Ishikawa (cell line): ENCODE data around the gene ATAD3B.

Experiments used
- CEBPB ChIP-seq: IDR thresholded peaks from 2 replicates; pipeline ENCODE4 v1.6.1; 2012
- EP300 ChIP-seq: IDR thresholded peaks from 2 replicates; pipeline ENCODE4 v1.6.1; 2012; ENCODE audit warnings: borderline replicate concordance
- RAD21 ChIP-seq: IDR thresholded peaks from 2 replicates; pipeline ENCODE4 v1.6.1; 2012; ENCODE audit warnings: low read depth
- TAF1 ChIP-seq: IDR thresholded peaks from 2 replicates; pipeline ENCODE4 v1.6.1; 2012; ENCODE audit warnings: low read depth, mild to moderate bottlenecking
- TEAD4 ChIP-seq: IDR thresholded peaks from 2 replicates; pipeline ENCODE4 v1.6.1; 2012
- ZBTB7A ChIP-seq: IDR thresholded peaks from 2 replicates; pipeline ENCODE4 v1.6.1; 2012; ENCODE audit warnings: low read depth
- TF ChIP-seq, protein P1 (sequence below): IDR thresholded peaks from 2 replicates; pipeline ENCODE4 v1.6.1; 2012; ENCODE audit warnings: low read depth, mild to moderate bottlenecking
- TF ChIP-seq, protein P2 (sequence below): IDR thresholded peaks from 2 replicates; pipeline ENCODE4 v1.6.1; 2012

DNA sequence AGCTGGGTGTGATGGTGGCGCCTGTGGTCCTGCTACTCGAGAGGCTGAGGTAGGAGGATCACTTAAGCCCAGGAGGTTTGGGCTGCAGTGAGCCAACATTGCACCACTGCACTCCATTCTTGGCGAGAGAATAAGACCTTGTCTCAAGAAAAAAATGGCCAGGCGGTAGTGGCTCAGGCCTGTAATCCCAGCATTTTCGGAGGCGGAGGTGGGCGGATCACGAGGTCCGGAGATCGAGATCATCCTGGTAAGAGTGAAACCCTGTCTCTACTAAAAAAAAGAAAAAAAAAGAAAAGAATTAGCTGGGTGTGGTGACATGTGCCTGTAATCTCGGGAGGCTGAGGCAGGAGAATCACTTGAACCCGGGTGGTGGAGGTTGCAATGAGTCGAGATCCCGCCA lies 11.3 kb downstream of the ATAD3B start:
- TF ChIP-seq CEBPB, result no peak
- no peak for TF ChIP-seq TEAD4
- TF ChIP-seq, protein P1, sequence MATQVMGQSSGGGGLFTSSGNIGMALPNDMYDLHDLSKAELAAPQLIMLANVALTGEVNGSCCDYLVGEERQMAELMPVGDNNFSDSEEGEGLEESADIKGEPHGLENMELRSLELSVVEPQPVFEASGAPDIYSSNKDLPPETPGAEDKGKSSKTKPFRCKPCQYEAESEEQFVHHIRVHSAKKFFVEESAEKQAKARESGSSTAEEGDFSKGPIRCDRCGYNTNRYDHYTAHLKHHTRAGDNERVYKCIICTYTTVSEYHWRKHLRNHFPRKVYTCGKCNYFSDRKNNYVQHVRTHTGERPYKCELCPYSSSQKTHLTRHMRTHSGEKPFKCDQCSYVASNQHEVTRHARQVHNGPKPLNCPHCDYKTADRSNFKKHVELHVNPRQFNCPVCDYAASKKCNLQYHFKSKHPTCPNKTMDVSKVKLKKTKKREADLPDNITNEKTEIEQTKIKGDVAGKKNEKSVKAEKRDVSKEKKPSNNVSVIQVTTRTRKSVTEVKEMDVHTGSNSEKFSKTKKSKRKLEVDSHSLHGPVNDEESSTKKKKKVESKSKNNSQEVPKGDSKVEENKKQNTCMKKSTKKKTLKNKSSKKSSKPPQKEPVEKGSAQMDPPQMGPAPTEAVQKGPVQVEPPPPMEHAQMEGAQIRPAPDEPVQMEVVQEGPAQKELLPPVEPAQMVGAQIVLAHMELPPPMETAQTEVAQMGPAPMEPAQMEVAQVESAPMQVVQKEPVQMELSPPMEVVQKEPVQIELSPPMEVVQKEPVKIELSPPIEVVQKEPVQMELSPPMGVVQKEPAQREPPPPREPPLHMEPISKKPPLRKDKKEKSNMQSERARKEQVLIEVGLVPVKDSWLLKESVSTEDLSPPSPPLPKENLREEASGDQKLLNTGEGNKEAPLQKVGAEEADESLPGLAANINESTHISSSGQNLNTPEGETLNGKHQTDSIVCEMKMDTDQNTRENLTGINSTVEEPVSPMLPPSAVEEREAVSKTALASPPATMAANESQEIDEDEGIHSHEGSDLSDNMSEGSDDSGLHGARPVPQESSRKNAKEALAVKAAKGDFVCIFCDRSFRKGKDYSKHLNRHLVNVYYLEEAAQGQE, result no peak
- TF ChIP-seq RAD21, result no peak
- TF ChIP-seq, protein P2, sequence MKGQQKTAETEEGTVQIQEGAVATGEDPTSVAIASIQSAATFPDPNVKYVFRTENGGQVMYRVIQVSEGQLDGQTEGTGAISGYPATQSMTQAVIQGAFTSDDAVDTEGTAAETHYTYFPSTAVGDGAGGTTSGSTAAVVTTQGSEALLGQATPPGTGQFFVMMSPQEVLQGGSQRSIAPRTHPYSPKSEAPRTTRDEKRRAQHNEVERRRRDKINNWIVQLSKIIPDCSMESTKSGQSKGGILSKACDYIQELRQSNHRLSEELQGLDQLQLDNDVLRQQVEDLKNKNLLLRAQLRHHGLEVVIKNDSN, result no peak
- TF ChIP-seq EP300, result no peak
- no peak for TF ChIP-seq TAF1
- no peak for TF ChIP-seq ZBTB7A
